ENCODE measurements around the gene IP6K3. TPM values are rescaled to one million over a fixed set of nuclear protein-coding genes. Genes with fewer than 3 reads are reported as not detected.

IP6K3 gene
- total RNA-seq, 1 donor from 2014 or later: 4.1 TPM

- DNase-seq (ENCODE audit: low spot score): no peak
Observed at GRCh38 chr6:33725891-33726673, 20.6 kb downstream of the IP6K3 start.

GRCh38 chr6:33725222-33725621 lies 21.5 kb downstream of the IP6K3 start:
- no peak for ATAC-seq
- DNase-seq (ENCODE audit: low spot score): no peak

More at GRCh38 chr6:33725891-33726673, 20.6 kb downstream of the IP6K3 start:
- no peak for ATAC-seq

- peak; percentile 67 for DNase-seq (ENCODE audit: low spot score)
- peak; percentile 43 for ATAC-seq
Observed at GRCh38 chr6:33724102-33725023, 22.3 kb downstream of the IP6K3 start.

- DNase-seq (ENCODE audit: low spot score) (no peak), ATAC-seq (no peak)
Observed at GRCh38 chr6:33723371-33724085, 23.2 kb downstream of the IP6K3 start.

- ATAC-seq (no peak), DNase-seq (ENCODE audit: low spot score) (no peak)
Observed at GRCh38 chr6:33722103-33722623, 24.5 kb downstream of the IP6K3 start.

GRCh38 chr6:33721508-33721907 lies 25.2 kb downstream of the IP6K3 start:
- ATAC-seq (no peak), DNase-seq (ENCODE audit: low spot score) (no peak)

- DNase-seq (ENCODE audit: low spot score): no peak
Observed at GRCh38 chr6:33720998-33721397, 25.7 kb downstream of the IP6K3 start.

GRCh38 chr6:33719326-33719987 lies 27.2 kb downstream of the IP6K3 start:
- DNase-seq (ENCODE audit: low spot score) (no peak), ATAC-seq (no peak)

More at GRCh38 chr6:33720998-33721397, 25.7 kb downstream of the IP6K3 start:
- ATAC-seq: peak; percentile 3

GRCh38 chr6:33718713-33719112 lies 28.0 kb downstream of the IP6K3 start:
- DNase-seq (ENCODE audit: low spot score): no peak
- no peak for ATAC-seq

GRCh38 chr6:33717934-33718455 lies 28.7 kb downstream of the IP6K3 start:
- ATAC-seq: peak; percentile 38

GRCh38 chr6:33716890-33717632 lies 29.6 kb downstream of the IP6K3 start:
- ATAC-seq: peak; percentile 62

More at GRCh38 chr6:33717934-33718455, 28.7 kb downstream of the IP6K3 start:
- DNase-seq (ENCODE audit: low spot score): no peak

GRCh38 chr6:33716379-33716778 lies 30.3 kb downstream of the IP6K3 start:
- ATAC-seq: peak; percentile 4

More at GRCh38 chr6:33716890-33717632, 29.6 kb downstream of the IP6K3 start:
- no peak for DNase-seq (ENCODE audit: low spot score)

GRCh38 chr6:33714385-33715040 lies 32.2 kb downstream of the IP6K3 start:
- DNase-seq (ENCODE audit: low spot score) (no peak), ATAC-seq (peak; percentile 40)

More at GRCh38 chr6:33716379-33716778, 30.3 kb downstream of the IP6K3 start:
- DNase-seq (ENCODE audit: low spot score): no peak

- DNase-seq (ENCODE audit: low spot score) (no peak), ATAC-seq (no peak)
Observed at GRCh38 chr6:33713786-33714185, 32.9 kb downstream of the IP6K3 start.

- DNase-seq (ENCODE audit: low spot score): no peak
- ATAC-seq: no peak
Observed at GRCh38 chr6:33712914-33713313, 33.8 kb downstream of the IP6K3 start.

- DNase-seq (ENCODE audit: low spot score): peak; percentile 98
- peak; percentile 97 for ATAC-seq
Observed at GRCh38 chr6:33711140-33712129, 35.3 kb downstream of the IP6K3 start, which contains the start of gene UQCC2. UQCC2 (minus strand) TSS chr6:33711700; CDS start chr6:33711686, 14 bp downstream.

All from left lobe of liver (tissue), 2 donors.